ENCODE measurements around the gene CRYBG1. TPM values are rescaled to one million over a fixed set of nuclear protein-coding genes. Genes with fewer than 3 reads are reported as not detected.

CRYBG1 gene
- total and polyA plus RNA-seq, 2 of the 4 experiments (the other 2 are of a cell fraction), result 0.38 to 1.1 TPM

- Histone ChIP-seq H2BK120ac (ENCODE audit: low read depth, low read length) (no peak overlapping the region), H4K20me1 (ENCODE audit: insufficient read depth, low read length) (no peaks in the 10 kb centered on the region), H2BK5ac (ENCODE audit: low read depth, low read length, poor library complexity, severe bottlenecking) (no peak overlapping the region), H4K91ac (ENCODE audit: insufficient read depth, low read depth, low read length) (no peak overlapping the region), H2AK5ac (ENCODE audit: low read depth, low read length) (no peak overlapping the region), H3K4ac (ENCODE audit: low read depth, low read length) (no peak overlapping the region), H4K8ac (ENCODE audit: low read depth in 2 of 2, low read length in 2 of 2) (no peak overlapping the region), H3K27ac (ENCODE audit: insufficient read depth, low read length) (no peak overlapping the region), H2AFZ (replicated peaks; ENCODE audit: low read length, poor library complexity) (no peak overlapping the region), H3K36me3 (ENCODE audit: control insufficient read depth, insufficient read depth, low read length) (no peaks in the 10 kb centered on the region), H4K5ac (ENCODE audit: low read depth, low read length) (no peak overlapping the region), H3K79me1 (ENCODE audit: low read depth in 1 of 2, low read length in 2 of 2) (no peaks in the 10 kb centered on the region), H3K56ac (ENCODE audit: extremely low read depth, insufficient read depth, low read length) (no peak overlapping the region), H3K23ac (ENCODE audit: low read depth, low read length) (no peak overlapping the region), H2BK15ac (ENCODE audit: low read depth, low read length) (no peak overlapping the region), H2BK20ac (ENCODE audit: low read depth, low read length) (no peak overlapping the region), H3K18ac (ENCODE audit: low read depth, low read length) (no peak overlapping the region), H3K27me3 (ENCODE audit: control insufficient read depth, insufficient read depth, low read length) (peaks cover 15% of the 10 kb centered on the region), H3K14ac (replicated peaks; ENCODE audit: low read depth, low read length) (no peak overlapping the region), H3K4me1 (ENCODE audit: control insufficient read depth, insufficient read depth, low read length) (no peaks in the 10 kb centered on the region), H3K4me2 (ENCODE audit: low read depth, low read length) (no peak overlapping the region), H2AK9ac (replicated peaks; ENCODE audit: low read depth, low read length, poor library complexity) (no peak overlapping the region), H3K9me3 (ENCODE audit: control insufficient read depth, insufficient read depth, low read length) (no peaks in the 10 kb centered on the region), H3K4me3 (ENCODE audit: insufficient read depth, low read depth, low read length) (no peak overlapping the region), H3K9ac (ENCODE audit: low read depth, low read length) (no peak overlapping the region), H3K9me1 (ENCODE audit: insufficient read depth, low read length) (peaks cover 4% of the 10 kb centered on the region; the same call in 1 of the 2 replicates)
- intact Hi-C loops (cut with micrococcal nuclease) (no loop called here), dilution Hi-C loops (cut with HindIII; ENCODE audit: low sequenced_read_pairs, unreplicated experiment) (no loop called here), in situ Hi-C loops (cut with MboI; ENCODE audit: low sequenced_read_pairs) (no loop called here)
- BruUV-seq (replicated peaks), result no TSS peak
- CTCF ChIA-PET, result no interaction called here
- 40% methylated on average over 1 of the region's 3 CpGs; no CpG with 5 or more reads in 1 of the 2 experiments for WGBS, 2 experiments (ENCODE audit: extremely low coverage in 2 of 2, insufficient read length in 1 of 2)
- no peak for DNase-seq
- TF ChIP-seq BHLHE40 (IDR thresholded peaks at IDR 0.05; ENCODE audit: low read depth, low read length), result no peak
- TF ChIP-seq POLR2A (IDR thresholded peaks at IDR 0.05; ENCODE audit: low read depth, low read length), result no peak
- TF ChIP-seq RFX5 (IDR thresholded peaks at IDR 0.05; ENCODE audit: low read depth, low read length), result no peak
- TF ChIP-seq SMC3 (IDR thresholded peaks at IDR 0.05; ENCODE audit: low read depth, low read length), result no peak
- no peak for TF ChIP-seq MAFK (IDR thresholded peaks at IDR 0.05; ENCODE audit: low read depth, low read length)
- no peak for TF ChIP-seq RCOR1 (IDR thresholded peaks at IDR 0.05; ENCODE audit: insufficient replicate concordance, low read length)
- no peak for TF ChIP-seq CHD1 (IDR thresholded peaks at IDR 0.05; ENCODE audit: low read depth, low read length)
- no peak for TF ChIP-seq ELK1 (IDR thresholded peaks at IDR 0.05; ENCODE audit: borderline replicate concordance, low read depth, low read length)
- TF ChIP-seq MAZ (IDR thresholded peaks at IDR 0.05; ENCODE audit: borderline replicate concordance, low read depth, low read length), result no peak
- no peak for TF ChIP-seq CTCF (conservative IDR thresholded peaks at IDR 0.05; ENCODE audit: low read depth, low read length)
- TF ChIP-seq USF2 (IDR thresholded peaks at IDR 0.05; ENCODE audit: low read depth, low read length), result no peak
- no peak for ATAC-seq (ENCODE audit: low read depth)
- POLR2A ChIA-PET (ENCODE audit: unreplicated experiment), result no interaction called here
Measured at GRCh38 chr6:106490974-106491373, 130.5 kb downstream of the CRYBG1 start.

Measured in IMR-90 (cell line).